ENCODE results near the gene CLDN9. TPM values are rescaled to one million over a fixed set of nuclear protein-coding genes. Genes with fewer than 3 reads are reported as not detected.
A peak's percentile ranks its signal among the peaks of the same experiment; 100 is the strongest.

Gene CLDN9
- total RNA-seq, 2 experiments from 2014 or later = not detected

- H3K4me3 Mint-ChIP-seq = no peak overlapping the region
- no peak for TF ChIP-seq CTCF (IDR thresholded peaks at IDR 0.05)
- H3K36me3 Mint-ChIP-seq (ENCODE audit: low read depth) = no peaks in the 10 kb centered on the region
- ChIA-PET POLR2A (interaction anchor here (1.2 to 1.8 kb wide), 5 partner anchors 9 to 19 kb away, joined by 3 to 6 read pairs (median 5); no protein-coding TSS in a partner anchor), CTCF (interaction anchor here (1.3 to 2.0 kb wide), 4 partner anchors 11 to 91 kb away, joined by 4 to 19 read pairs (median 6); no protein-coding TSS in a partner anchor)
- H3K27me3 Mint-ChIP-seq = peaks cover 64% of the 10 kb centered on the region
- no peak for DNase-seq
- peaks cover 8% of the 10 kb centered on the region for H3K4me1 Mint-ChIP-seq (ENCODE audit: low read depth)
- ATAC-seq = no peak
- H3K9me3 Mint-ChIP-seq = no peaks in the 10 kb centered on the region
- intact Hi-C loops (cut with micrococcal nuclease) = no loop called here
- no peak overlapping the region for H3K27ac Mint-ChIP-seq
These were observed 26.2 kb downstream of the CLDN9 start for GRCh38 chr16:3038896-3039295.

GRCh38 chr16:3042376-3042775 is 29.7 kb downstream of the CLDN9 start:
- H3K9me3 Mint-ChIP-seq = no peaks in the 10 kb centered on the region
- H3K36me3 Mint-ChIP-seq (ENCODE audit: low read depth) = no peaks in the 10 kb centered on the region
- no peak overlapping the region for H3K4me3 Mint-ChIP-seq
- ChIA-PET CTCF (interaction anchor here (1.3 to 4.5 kb wide), 5 partner anchors 9 to 87 kb away, joined by 5 to 64 read pairs (median 18); no protein-coding TSS in a partner anchor), POLR2A (interaction anchor here (1.3 to 1.4 kb wide), 2 partner anchors 10 to 13 kb away, joined by 4 read pairs; no protein-coding TSS in a partner anchor)
- no peak for DNase-seq
- H3K4me1 Mint-ChIP-seq (ENCODE audit: low read depth) = peaks cover 8% of the 10 kb centered on the region
- no peak for TF ChIP-seq CTCF (IDR thresholded peaks at IDR 0.05)
- intact Hi-C loops (cut with micrococcal nuclease) = no loop called here
- no peak overlapping the region for H3K27ac Mint-ChIP-seq
- H3K27me3 Mint-ChIP-seq = peaks cover 57% of the 10 kb centered on the region
- no peak for ATAC-seq

GRCh38 chr16:3044708-3045107 is 32.0 kb downstream of the CLDN9 start:
- no peaks in the 10 kb centered on the region for H3K9me3 Mint-ChIP-seq
- CTCF ChIA-PET = interaction anchor here (1.9 to 4.5 kb wide), 4 partner anchors 12 to 84 kb away, joined by 6 to 64 read pairs (median 16); no protein-coding TSS in a partner anchor
- no peak for DNase-seq
- ATAC-seq = no peak
- H3K27me3 Mint-ChIP-seq = peaks cover 42% of the 10 kb centered on the region
- intact Hi-C loops (cut with micrococcal nuclease) = no loop called here
- POLR2A ChIA-PET = interaction anchor here (0.6 kb wide), 1 partner anchor 274 kb away, joined by 3 read pairs; no protein-coding TSS in a partner anchor
- H3K4me3 Mint-ChIP-seq = peak overlapping the region; percentile 69
- H3K4me1 Mint-ChIP-seq (ENCODE audit: low read depth) = peaks cover 15% of the 10 kb centered on the region
- H3K27ac Mint-ChIP-seq = no peak overlapping the region
- no peak for TF ChIP-seq CTCF (IDR thresholded peaks at IDR 0.05)
- H3K36me3 Mint-ChIP-seq (ENCODE audit: low read depth) = no peaks in the 10 kb centered on the region

- no peaks in the 10 kb centered on the region for H3K36me3 Mint-ChIP-seq (ENCODE audit: low read depth)
- DNase-seq = no peak
- CTCF ChIA-PET = interaction anchor here (0.7 to 4.5 kb wide), 5 partner anchors 13 to 84 kb away, joined by 3 to 64 read pairs (median 6); no protein-coding TSS in a partner anchor
- peak within 1 kb of the TSS; percentile 15 for H3K27ac Mint-ChIP-seq
- POLR2A ChIA-PET = interaction anchor here (1.4 kb wide), 1 partner anchor 14 kb away, joined by 5 read pairs; no protein-coding TSS in a partner anchor
- H3K9me3 Mint-ChIP-seq = no peaks in the 10 kb centered on the region
- peak; percentile 41 for ATAC-seq
- peak within 1 kb of the TSS; percentile 69 for H3K4me3 Mint-ChIP-seq
- peaks cover 15% of the 10 kb centered on the region for H3K4me1 Mint-ChIP-seq (ENCODE audit: low read depth)
- no peak for TF ChIP-seq CTCF (IDR thresholded peaks at IDR 0.05)
- intact Hi-C loops (cut with micrococcal nuclease) = no loop called here
- peaks cover 37% of the 10 kb centered on the region for H3K27me3 Mint-ChIP-seq
These were observed 33.3 kb downstream of the CLDN9 start, which contains the start of gene MMP25 for GRCh38 chr16:3045758-3046640. MMP25 (plus strand) TSS chr16:3046561; CDS start chr16:3046918, 357 bp downstream.
